ENCODE measurements around the gene HBG2.

DNA sequence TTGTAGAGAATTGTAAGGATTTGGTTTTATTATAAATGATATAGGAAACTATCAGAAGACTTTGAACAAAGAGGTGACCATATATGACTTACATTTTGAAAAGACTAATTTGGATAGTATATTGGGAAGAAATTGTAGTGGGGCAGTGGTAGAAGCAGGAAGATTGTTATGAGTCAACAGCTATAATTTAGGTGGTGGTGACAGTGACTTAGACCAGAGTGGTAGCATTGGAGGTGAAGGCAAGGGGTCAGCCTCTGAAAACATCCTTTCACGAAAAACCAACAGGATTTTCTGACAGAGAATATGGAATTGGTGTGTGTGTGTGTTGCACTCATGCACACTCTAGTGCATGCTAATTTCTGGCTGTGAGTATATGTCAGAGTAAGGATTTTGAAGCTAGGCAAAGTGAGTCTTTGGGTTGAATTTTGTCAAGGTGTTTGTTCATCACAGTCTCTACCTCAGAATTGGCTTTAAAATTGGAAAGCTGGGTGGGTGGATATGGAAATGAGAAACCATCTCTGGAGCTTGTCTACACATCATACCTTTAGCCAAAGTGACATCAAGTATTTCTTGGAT, 23.3 kb upstream of the HBG2 start:
- TF ChIP-seq, protein P1, sequence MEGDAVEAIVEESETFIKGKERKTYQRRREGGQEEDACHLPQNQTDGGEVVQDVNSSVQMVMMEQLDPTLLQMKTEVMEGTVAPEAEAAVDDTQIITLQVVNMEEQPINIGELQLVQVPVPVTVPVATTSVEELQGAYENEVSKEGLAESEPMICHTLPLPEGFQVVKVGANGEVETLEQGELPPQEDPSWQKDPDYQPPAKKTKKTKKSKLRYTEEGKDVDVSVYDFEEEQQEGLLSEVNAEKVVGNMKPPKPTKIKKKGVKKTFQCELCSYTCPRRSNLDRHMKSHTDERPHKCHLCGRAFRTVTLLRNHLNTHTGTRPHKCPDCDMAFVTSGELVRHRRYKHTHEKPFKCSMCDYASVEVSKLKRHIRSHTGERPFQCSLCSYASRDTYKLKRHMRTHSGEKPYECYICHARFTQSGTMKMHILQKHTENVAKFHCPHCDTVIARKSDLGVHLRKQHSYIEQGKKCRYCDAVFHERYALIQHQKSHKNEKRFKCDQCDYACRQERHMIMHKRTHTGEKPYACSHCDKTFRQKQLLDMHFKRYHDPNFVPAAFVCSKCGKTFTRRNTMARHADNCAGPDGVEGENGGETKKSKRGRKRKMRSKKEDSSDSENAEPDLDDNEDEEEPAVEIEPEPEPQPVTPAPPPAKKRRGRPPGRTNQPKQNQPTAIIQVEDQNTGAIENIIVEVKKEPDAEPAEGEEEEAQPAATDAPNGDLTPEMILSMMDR (IDR thresholded peaks at IDR 0.05) = no peak
- TF ChIP-seq POLR2AphosphoS5 (IDR thresholded peaks at IDR 0.05) = no peak
